Liver (tissue), 9 donors: ENCODE measurements around the gene COL27A1. TPM values are rescaled to one million over a fixed set of nuclear protein-coding genes. Genes with fewer than 3 reads are reported as not detected.

Experiments used
- DNase-seq: peaks from one replicate; pipeline ENCODE4 v3.0.0-alpha.2; 2017; ENCODE audit warnings: low spot score
- H3K27ac ChIP-seq, 2 donors: one replicate each; pipeline ENCODE4 v1.7.0; 2013; ENCODE audit warnings: inconsistent platforms in 2 of 2, low read length in 2 of 2, control low read depth in 1 of 2, low read depth in 1 of 2, mild to moderate bottlenecking in 1 of 2
- H3K27me3 ChIP-seq, 4 donors: one replicate each; pipeline versions ENCODE4 v1.6.1 to v1.7.0; 2013; ENCODE audit warnings: low read length in 3 of 4, inconsistent platforms in 1 of 4, mild to moderate bottlenecking in 1 of 4, moderate library complexity in 1 of 4; ENCODE audit not compliant: control insufficient read depth in 4 of 4, insufficient read depth in 4 of 4
- H3K36me3 ChIP-seq, 4 donors: one replicate each; pipeline versions ENCODE4 v1.6.1 to v1.7.0; 2013; ENCODE audit warnings: low read length in 3 of 4, mild to moderate bottlenecking in 3 of 4, low read depth in 1 of 4, moderate library complexity in 1 of 4; ENCODE audit not compliant: control insufficient read depth in 4 of 4, insufficient read depth in 3 of 4
- H3K4me1 ChIP-seq, 4 donors: one replicate each; pipeline versions ENCODE4 v1.6.1 to v1.7.0; 2013; ENCODE audit warnings: low read length in 3 of 4, mild to moderate bottlenecking in 3 of 4, moderate library complexity in 1 of 4; ENCODE audit not compliant: control insufficient read depth in 4 of 4, insufficient read depth in 4 of 4
- H3K4me3 ChIP-seq, 3 donors: one replicate each; pipeline versions ENCODE4 v1.6.1 to v1.7.0; 2013; ENCODE audit warnings: low read length in 3 of 3, control low read depth in 1 of 3, low read depth in 1 of 3, mild to moderate bottlenecking in 1 of 3
- H3K9ac ChIP-seq, 2 donors: one replicate each; pipeline ENCODE4 v1.7.0; 2013; ENCODE audit warnings: low read length in 2 of 2, mild to moderate bottlenecking in 2 of 2, moderate library complexity in 2 of 2, control low read depth in 1 of 2, low read depth in 1 of 2
- H3K9me3 ChIP-seq, 4 donors: one replicate each; pipeline versions ENCODE4 v1.6.1 to v1.7.0; 2013; ENCODE audit warnings: low read length in 3 of 4; ENCODE audit not compliant: control insufficient read depth in 4 of 4
- ATF3 ChIP-seq: IDR thresholded peaks from 2 replicates; pipeline ENCODE4 v1.6.1; 2016; ENCODE audit warnings: antibody characterized with exemption
- EGR1 ChIP-seq, 2 donors: IDR thresholded peaks; 2 replicates each; pipeline ENCODE4 v1.6.1; 2016 to 2018; ENCODE audit warnings: antibody characterized with exemption in 2 of 2, low read depth in 2 of 2
- FOXA1 ChIP-seq: IDR thresholded peaks from 2 replicates; pipeline ENCODE4 v1.6.1; 2016; ENCODE audit warnings: antibody characterized with exemption
- FOXA2 ChIP-seq: IDR thresholded peaks from 2 replicates; pipeline ENCODE4 v1.6.1; 2016; ENCODE audit warnings: antibody characterized with exemption
- GABPA ChIP-seq, 2 donors: IDR thresholded peaks in 1 of 2; conservative IDR thresholded peaks in 1 of 2; 2 replicates each; pipeline ENCODE4 v1.6.1; 2016; ENCODE audit warnings: antibody characterized with exemption in 2 of 2, mild to moderate bottlenecking in 1 of 2, moderate library complexity in 1 of 2
- HNF4A ChIP-seq, 2 donors: conservative IDR thresholded peaks; 2 replicates each; pipeline ENCODE4 v1.6.1; 2016; ENCODE audit warnings: antibody characterized with exemption in 2 of 2, mild to moderate bottlenecking in 2 of 2
- HNF4G ChIP-seq: IDR thresholded peaks from 2 replicates; pipeline ENCODE4 v1.6.1; 2016; ENCODE audit warnings: antibody characterized with exemption
- JUND ChIP-seq, 2 donors: IDR thresholded peaks; 2 replicates each; pipeline ENCODE4 v1.6.1; 2016; ENCODE audit warnings: antibody characterized with exemption in 2 of 2
- NR2F2 ChIP-seq: IDR thresholded peaks from 2 replicates; pipeline ENCODE4 v1.6.1; 2016; ENCODE audit warnings: antibody characterized with exemption
- RAD21 ChIP-seq, 2 donors: IDR thresholded peaks; 2 replicates each; pipeline ENCODE4 v1.6.1; 2016; ENCODE audit warnings: antibody characterized with exemption in 2 of 2, mild to moderate bottlenecking in 2 of 2
- REST ChIP-seq: IDR thresholded peaks from 2 replicates; pipeline ENCODE4 v1.6.1; 2016; ENCODE audit warnings: antibody characterized with exemption, mild to moderate bottlenecking
- RXRA ChIP-seq, 2 donors: IDR thresholded peaks; 2 replicates each; pipeline ENCODE4 v1.6.1; 2017 to 2018; ENCODE audit warnings: antibody characterized with exemption in 2 of 2, mild to moderate bottlenecking in 1 of 2
- SP1 ChIP-seq: IDR thresholded peaks from 2 replicates; pipeline ENCODE4 v1.6.1; 2018; ENCODE audit warnings: antibody characterized with exemption, mild to moderate bottlenecking
- YY1 ChIP-seq: IDR thresholded peaks from 2 replicates; pipeline ENCODE4 v1.6.1; 2016; ENCODE audit warnings: antibody characterized with exemption, mild to moderate bottlenecking
- ZBTB33 ChIP-seq: IDR thresholded peaks from 2 replicates; pipeline ENCODE4 v1.6.1; 2016; ENCODE audit warnings: antibody characterized with exemption
- WGBS: extraction: QIAGEN DNeasy Blood & Tissue Kit; methylation state at CpG from one replicate; pipeline ENCODE4 v1.1.7; 2013; 5-methylcytosine and 5-hydroxymethylcytosine counted together
- polyA plus RNA-seq, 2 donors: library from polyadenylated mRNA; stranded (reverse) in 1 of 2; unstranded in 1 of 2; fragments of 200-250 nt in 1 of 2; fragments of >200 nt in 1 of 2; fragmentation: Nextera tagmentation in 1 of 2; extraction: Ambion mirVana in 1 of 2; gene quantifications; one replicate each; pipeline versions ENCODE4 v1.2.1 to v1.2.3, GENCODE V29; 2013 to 2015
- total RNA-seq, 2 donors: library from RNA; depleted of rRNA; stranded (reverse); fragments of >200 nt; gene quantifications; one replicate each; pipeline ENCODE4 v1.2.3, GENCODE V29; 2014
- TF ChIP-seq, protein P1 (sequence below): IDR thresholded peaks from 2 replicates; pipeline ENCODE4 v1.6.1; 2016; ENCODE audit warnings: antibody characterized with exemption
- donor health status: healthy.
- donor health status: healthy.
- donor health status: healthy.
- donor health status: healthy.
- donor health status: healthy.

Gene COL27A1
- total and polyA plus RNA-seq, 4 donors, result 7.0 to 20.4 (median 12.0) TPM

DNA sequence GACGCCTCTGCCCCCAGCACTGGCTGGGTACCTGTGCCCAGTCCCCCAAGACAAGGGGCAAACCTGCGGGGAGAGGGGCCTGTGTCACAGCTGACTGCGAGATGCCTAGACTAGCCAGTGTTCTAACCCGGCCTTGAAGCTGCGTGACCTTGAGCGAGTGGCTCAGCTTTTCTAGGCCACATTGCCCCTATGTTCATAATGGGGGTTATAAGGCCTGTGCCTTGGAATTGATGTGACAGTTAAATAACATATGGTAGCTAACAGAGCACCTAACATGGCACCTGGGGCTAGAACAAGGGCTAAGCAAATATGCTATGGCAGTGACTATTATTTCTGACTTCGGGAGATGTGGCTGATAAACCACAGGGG, 22.8 kb upstream of the COL27A1 start:
- Histone ChIP-seq H3K27me3 (no peaks in the 10 kb centered on the region), H3K9ac (no peak overlapping the region), H3K36me3 (no peaks in the 10 kb centered on the region), H3K4me3 (no peak overlapping the region), H3K9me3 (no peaks in the 10 kb centered on the region), H3K4me1 (peaks cover 11 to 23% (median 17%) of the 10 kb centered on the region in 4 donors), H3K27ac (no peak overlapping the region)
- TF ChIP-seq EGR1 (IDR thresholded peaks at IDR 0.05; ENCODE audit: low read depth in 2 of 2) (no peak), FOXA1 (no peak), JUND (IDR thresholded peaks at IDR 0.05) (no peak), HNF4G (no peak), RXRA (IDR thresholded peaks at IDR 0.05) (no peak), NR2F2 (no peak), GABPA (IDR thresholded peaks at IDR 0.05 in 1 of 2, conservative IDR thresholded peaks at IDR 0.05 in 1 of 2) (no peak), ZBTB33 (no peak), YY1 (no peak), REST (no peak), FOXA2 (no peak), SP1 (no peak), HNF4A (conservative IDR thresholded peaks at IDR 0.05) (no peak), RAD21 (IDR thresholded peaks at IDR 0.05) (no peak), ATF3 (no peak)
- TF ChIP-seq, protein P1, sequence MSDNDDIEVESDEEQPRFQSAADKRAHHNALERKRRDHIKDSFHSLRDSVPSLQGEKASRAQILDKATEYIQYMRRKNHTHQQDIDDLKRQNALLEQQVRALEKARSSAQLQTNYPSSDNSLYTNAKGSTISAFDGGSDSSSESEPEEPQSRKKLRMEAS, result no peak
- no peak for DNase-seq
- 97% methylated on average over 7 of the region's 7 CpGs for WGBS

DNA sequence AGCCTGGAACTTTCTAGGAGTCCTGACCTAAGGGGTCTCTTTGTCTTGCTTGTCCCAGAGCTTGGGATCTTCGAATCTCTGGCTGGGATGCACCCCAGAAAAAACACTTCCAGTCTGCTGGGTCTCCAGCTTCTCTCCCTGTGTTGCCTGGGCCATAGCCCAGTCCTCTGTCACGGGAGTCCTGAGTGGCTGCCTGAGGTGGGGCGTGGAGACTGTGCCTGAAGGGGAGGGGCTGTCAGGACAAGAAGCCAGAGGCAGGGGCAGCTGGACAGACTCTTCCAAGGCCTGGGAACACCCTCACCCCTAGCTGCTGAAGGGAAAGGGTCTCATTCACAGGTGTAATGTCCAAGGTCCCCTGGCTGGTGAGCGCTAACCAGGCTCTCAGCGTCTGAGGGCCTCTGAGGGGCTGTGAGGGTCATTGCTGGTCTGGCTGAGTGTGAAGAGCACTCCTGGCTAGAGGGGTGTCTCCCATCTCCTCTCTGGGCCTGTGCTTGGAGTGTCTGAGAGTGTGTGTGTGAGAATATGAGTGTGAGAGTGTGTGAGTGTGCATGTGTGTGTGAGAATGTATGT, 20.4 kb upstream of the COL27A1 start:
- Histone ChIP-seq H3K4me3 (no peak overlapping the region), H3K36me3 (no peaks in the 10 kb centered on the region), H3K9me3 (no peaks in the 10 kb centered on the region), H3K27me3 (no peaks in the 10 kb centered on the region), H3K9ac (no peak overlapping the region), H3K4me1 (peaks cover 8 to 20% (median 13%) of the 10 kb centered on the region in 4 donors), H3K27ac (no peak overlapping the region)
- 85% methylated on average over 5 of the region's 5 CpGs for WGBS
- no peak for DNase-seq
- no peak for TF ChIP-seq FOXA2
